HEK293 (cell line): ENCODE measurements around the gene ZNF773.

Experiments
- BCL11A ChIP-seq: fragments of 450-650 bp; formaldehyde crosslinking; IDR thresholded peaks from 2 replicates; pipeline ENCODE4 v1.5.1; 2016; ENCODE audit warnings: low read depth, missing biosample characterization, missing genetic modification characterization
- REPIN1 ChIP-seq: fragments of 450-650 bp; formaldehyde crosslinking; IDR thresholded peaks from 2 replicates; pipeline ENCODE4 v1.5.1; 2017; ENCODE audit warnings: missing biosample characterization, missing genetic modification characterization, low read depth
- SCRT1 ChIP-seq: fragments of 450-650 bp; formaldehyde crosslinking; IDR thresholded peaks from 2 replicates; pipeline ENCODE4 v1.5.1; 2016; ENCODE audit warnings: missing biosample characterization, missing genetic modification characterization, borderline replicate concordance
- SP3 ChIP-seq: fragments of 450-650 bp; formaldehyde crosslinking; IDR thresholded peaks from 2 replicates; pipeline ENCODE4 v1.5.1; 2016; ENCODE audit warnings: missing biosample characterization, missing genetic modification characterization
- TRIM28 ChIP-seq: IDR thresholded peaks from 2 replicates; pipeline ENCODE4 v1.6.1; 2011; ENCODE audit warnings: low read length, control low read depth, borderline replicate concordance
- ZBTB1 ChIP-seq: fragments of 450-650 bp; formaldehyde crosslinking; IDR thresholded peaks from 2 replicates; pipeline ENCODE4 v1.5.1; 2016; ENCODE audit warnings: missing biosample characterization, missing genetic modification characterization
- ZBTB48 ChIP-seq: fragments of 450-650 bp; formaldehyde crosslinking; IDR thresholded peaks from 2 replicates; pipeline ENCODE4 v1.5.1; 2016; ENCODE audit warnings: missing biosample characterization, missing genetic modification characterization
- ZNF112 ChIP-seq: fragments of 450-650 bp; formaldehyde crosslinking; IDR thresholded peaks from 2 replicates; pipeline ENCODE4 v1.5.0; 2017; ENCODE audit warnings: missing biosample characterization, missing genetic modification characterization
- ZNF16 ChIP-seq: fragments of 450-650 bp; formaldehyde crosslinking; IDR thresholded peaks from 2 replicates; pipeline ENCODE4 v1.5.1; 2016; ENCODE audit warnings: low read depth, missing biosample characterization, missing genetic modification characterization
- ZNF341 ChIP-seq: fragments of 450-650 bp; formaldehyde crosslinking; IDR thresholded peaks from 2 replicates; pipeline ENCODE4; 2016; ENCODE audit warnings: low read depth, missing biosample characterization, missing genetic modification characterization
- ZNF394 ChIP-seq: fragments of 450-650 bp; formaldehyde crosslinking; IDR thresholded peaks from 2 replicates; pipeline ENCODE4 v1.5.1; 2016; ENCODE audit warnings: missing biosample characterization, missing genetic modification characterization, mild to moderate bottlenecking, moderate library complexity, borderline replicate concordance
- ZNF501 ChIP-seq: fragments of 450-650 bp; formaldehyde crosslinking; IDR thresholded peaks from 2 replicates; pipeline ENCODE4 v1.5.1; 2016; ENCODE audit warnings: missing biosample characterization, missing genetic modification characterization
- ZNF555 ChIP-seq: fragments of 450-650 bp; formaldehyde crosslinking; conservative IDR thresholded peaks from 2 replicates; pipeline ENCODE4 v1.5.1; 2017; ENCODE audit warnings: missing biosample characterization, mild to moderate bottlenecking, missing genetic modification characterization, inconsistent platforms
- ZNF610 ChIP-seq: fragments of 450-650 bp; formaldehyde crosslinking; IDR thresholded peaks from 2 replicates; pipeline ENCODE4 v1.5.1; 2016; ENCODE audit warnings: missing biosample characterization, missing genetic modification characterization, borderline replicate concordance
- ZNF76 ChIP-seq: fragments of 450-650 bp; formaldehyde crosslinking; IDR thresholded peaks from 2 replicates; pipeline ENCODE4; 2016; ENCODE audit warnings: low read depth, missing biosample characterization, missing genetic modification characterization, borderline replicate concordance
- ZNF777 ChIP-seq: fragments of 450-650 bp; formaldehyde crosslinking; IDR thresholded peaks from 2 replicates; pipeline ENCODE4 v1.5.1; 2017; ENCODE audit warnings: missing biosample characterization, missing genetic modification characterization, borderline replicate concordance
- ZXDB ChIP-seq: fragments of 450-650 bp; formaldehyde crosslinking; IDR thresholded peaks from 2 replicates; pipeline ENCODE4 v1.5.1; 2016; ENCODE audit warnings: missing biosample characterization, missing genetic modification characterization
- TF ChIP-seq, protein P1 (sequence below): fragments of 450-650 bp; formaldehyde crosslinking; IDR thresholded peaks from 2 replicates; pipeline ENCODE4 v1.5.0; 2017; ENCODE audit warnings: missing biosample characterization, missing genetic modification characterization, borderline replicate concordance
- TF ChIP-seq, protein P2 (sequence below): sonication (generic); formaldehyde crosslinking; IDR thresholded peaks from 2 replicates; pipeline ENCODE4 v1.8.1; 2022; ENCODE audit warnings: mild to moderate bottlenecking, moderate library complexity, missing genetic modification reagents
- TF ChIP-seq, protein P3 (sequence below): fragments of 450-650 bp; IDR thresholded peaks from 2 replicates; pipeline ENCODE4 v1.5.1; 2018; ENCODE audit warnings: missing biosample characterization, missing genetic modification characterization
- TF ChIP-seq, protein P4 (sequence below): fragments of 450-650 bp; formaldehyde crosslinking; IDR thresholded peaks from 2 replicates; pipeline ENCODE4 v1.5.1; 2016; ENCODE audit warnings: missing biosample characterization, missing genetic modification characterization

ZNF773 gene

DNA sequence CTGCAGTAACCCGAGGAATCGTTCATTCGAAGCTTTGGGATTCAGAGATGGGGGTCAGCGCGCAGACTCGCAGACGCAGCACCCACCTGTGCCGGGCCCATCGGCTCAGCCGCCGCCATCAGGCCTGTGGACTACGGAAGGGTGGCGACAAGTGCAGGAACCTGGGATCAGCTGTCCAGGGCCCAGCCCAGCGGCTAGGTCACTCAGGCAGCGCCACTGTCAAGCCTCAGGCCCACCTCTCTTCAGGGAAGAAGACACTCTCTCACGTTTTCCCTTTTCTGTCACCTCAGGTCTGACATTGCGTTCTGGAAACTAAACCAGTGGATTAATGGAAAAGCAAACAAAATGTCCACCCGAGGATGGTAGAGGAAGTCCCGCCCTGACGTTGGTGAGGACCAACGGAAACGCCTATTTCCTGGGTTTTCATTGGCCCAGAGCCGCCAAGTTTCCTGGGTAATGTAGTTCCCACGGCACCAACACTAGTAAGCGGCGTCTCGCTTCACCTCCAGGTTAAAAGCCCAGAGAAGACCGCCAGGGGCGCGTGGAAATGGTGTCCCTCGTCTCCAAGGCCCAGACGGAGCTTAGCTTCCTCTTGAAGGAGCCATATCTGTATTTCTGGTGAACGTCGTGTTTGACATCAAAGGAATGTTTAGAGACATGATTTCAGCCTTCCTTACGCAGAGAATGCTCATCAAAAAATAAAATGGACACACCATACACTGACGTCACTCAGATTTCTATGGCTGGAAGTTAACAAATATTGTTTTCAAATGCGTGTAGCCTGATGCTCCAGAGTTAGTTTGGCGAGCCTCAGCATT is 22.3 kb upstream of the ZNF773 start, which contains the start of gene ZNF772 (continued):
- TF ChIP-seq, protein P1, sequence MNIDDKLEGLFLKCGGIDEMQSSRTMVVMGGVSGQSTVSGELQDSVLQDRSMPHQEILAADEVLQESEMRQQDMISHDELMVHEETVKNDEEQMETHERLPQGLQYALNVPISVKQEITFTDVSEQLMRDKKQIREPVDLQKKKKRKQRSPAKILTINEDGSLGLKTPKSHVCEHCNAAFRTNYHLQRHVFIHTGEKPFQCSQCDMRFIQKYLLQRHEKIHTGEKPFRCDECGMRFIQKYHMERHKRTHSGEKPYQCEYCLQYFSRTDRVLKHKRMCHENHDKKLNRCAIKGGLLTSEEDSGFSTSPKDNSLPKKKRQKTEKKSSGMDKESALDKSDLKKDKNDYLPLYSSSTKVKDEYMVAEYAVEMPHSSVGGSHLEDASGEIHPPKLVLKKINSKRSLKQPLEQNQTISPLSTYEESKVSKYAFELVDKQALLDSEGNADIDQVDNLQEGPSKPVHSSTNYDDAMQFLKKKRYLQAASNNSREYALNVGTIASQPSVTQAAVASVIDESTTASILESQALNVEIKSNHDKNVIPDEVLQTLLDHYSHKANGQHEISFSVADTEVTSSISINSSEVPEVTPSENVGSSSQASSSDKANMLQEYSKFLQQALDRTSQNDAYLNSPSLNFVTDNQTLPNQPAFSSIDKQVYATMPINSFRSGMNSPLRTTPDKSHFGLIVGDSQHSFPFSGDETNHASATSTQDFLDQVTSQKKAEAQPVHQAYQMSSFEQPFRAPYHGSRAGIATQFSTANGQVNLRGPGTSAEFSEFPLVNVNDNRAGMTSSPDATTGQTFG (tag by site-specific recombination) = no peak
- TF ChIP-seq ZNF16 (tag by site-specific recombination) = no peak
- TF ChIP-seq ZNF555 (tag by site-specific recombination) = no peak
- TF ChIP-seq ZNF112 (tag by site-specific recombination) = no peak
- TF ChIP-seq ZBTB1 = no peak
- TF ChIP-seq, protein P2, sequence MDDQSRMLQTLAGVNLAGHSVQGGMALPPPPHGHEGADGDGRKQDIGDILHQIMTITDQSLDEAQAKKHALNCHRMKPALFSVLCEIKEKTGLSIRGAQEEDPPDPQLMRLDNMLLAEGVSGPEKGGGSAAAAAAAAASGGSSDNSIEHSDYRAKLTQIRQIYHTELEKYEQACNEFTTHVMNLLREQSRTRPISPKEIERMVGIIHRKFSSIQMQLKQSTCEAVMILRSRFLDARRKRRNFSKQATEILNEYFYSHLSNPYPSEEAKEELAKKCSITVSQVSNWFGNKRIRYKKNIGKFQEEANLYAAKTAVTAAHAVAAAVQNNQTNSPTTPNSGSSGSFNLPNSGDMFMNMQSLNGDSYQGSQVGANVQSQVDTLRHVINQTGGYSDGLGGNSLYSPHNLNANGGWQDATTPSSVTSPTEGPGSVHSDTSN = peak; percentile 30; the same call in 1 of the 2 replicates
- TF ChIP-seq ZBTB48 (tag by site-specific recombination) = no peak
- TF ChIP-seq SP3 (tag by site-specific recombination) = peak; percentile 76
- TF ChIP-seq ZNF76 (tag by site-specific recombination) = peak; percentile 80
- TF ChIP-seq ZNF394 = 0 out of 2 replicates have a peak, but pooled peaks have one; percentile 22
- TF ChIP-seq, protein P3, sequence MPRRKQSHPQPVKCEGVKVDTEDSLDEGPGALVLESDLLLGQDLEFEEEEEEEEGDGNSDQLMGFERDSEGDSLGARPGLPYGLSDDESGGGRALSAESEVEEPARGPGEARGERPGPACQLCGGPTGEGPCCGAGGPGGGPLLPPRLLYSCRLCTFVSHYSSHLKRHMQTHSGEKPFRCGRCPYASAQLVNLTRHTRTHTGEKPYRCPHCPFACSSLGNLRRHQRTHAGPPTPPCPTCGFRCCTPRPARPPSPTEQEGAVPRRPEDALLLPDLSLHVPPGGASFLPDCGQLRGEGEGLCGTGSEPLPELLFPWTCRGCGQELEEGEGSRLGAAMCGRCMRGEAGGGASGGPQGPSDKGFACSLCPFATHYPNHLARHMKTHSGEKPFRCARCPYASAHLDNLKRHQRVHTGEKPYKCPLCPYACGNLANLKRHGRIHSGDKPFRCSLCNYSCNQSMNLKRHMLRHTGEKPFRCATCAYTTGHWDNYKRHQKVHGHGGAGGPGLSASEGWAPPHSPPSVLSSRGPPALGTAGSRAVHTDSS (tag by site-specific recombination) = no peak
- TF ChIP-seq ZNF610 = 0 out of 2 replicates have a peak, but pooled peaks have one; percentile 38
- no peak for TF ChIP-seq REPIN1 (tag by site-specific recombination)
- TF ChIP-seq SCRT1 (tag by site-specific recombination) = peak; percentile 78
- TF ChIP-seq ZXDB (tag by site-specific recombination) = peak; percentile 81; the same call in 1 of the 2 replicates
- TF ChIP-seq, protein P4, sequence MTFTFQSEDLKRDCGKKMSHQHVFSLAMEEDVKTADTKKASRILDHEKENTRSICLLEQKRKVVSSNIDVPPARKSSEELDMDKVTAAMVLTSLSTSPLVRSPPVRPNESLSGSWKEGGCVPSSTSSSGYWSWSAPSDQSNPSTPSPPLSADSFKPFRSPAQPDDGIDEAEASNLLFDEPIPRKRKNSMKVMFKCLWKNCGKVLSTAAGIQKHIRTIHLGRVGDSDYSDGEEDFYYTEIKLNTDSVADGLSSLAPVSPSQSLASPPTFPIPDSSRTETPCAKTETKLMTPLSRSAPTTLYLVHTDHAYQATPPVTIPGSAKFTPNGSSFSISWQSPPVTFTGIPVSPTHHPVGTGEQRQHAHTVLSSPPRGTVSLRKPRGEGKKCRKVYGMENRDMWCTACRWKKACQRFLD (tag by site-specific recombination) = no peak
- 0 out of 2 replicates have a peak, but pooled peaks have one; percentile 37 for TF ChIP-seq ZNF777 (tag by site-specific recombination)
- TF ChIP-seq BCL11A = no peak
- no peak for TF ChIP-seq ZNF501
- TF ChIP-seq TRIM28 = peak; percentile 86
- TF ChIP-seq ZNF341 (tag by site-specific recombination) = no peak
